ENCODE measurements around the gene NXPE3. TPM values are rescaled to one million over a fixed set of nuclear protein-coding genes. Genes with fewer than 3 reads are reported as not detected.

NXPE3 gene
- total and polyA plus RNA-seq, 10 of the 15 experiments (the other 5 are each of a cell fraction or from before 2014, with no cell fraction given), result 2.0 to 8.7 (median 5.2) TPM

DNA sequence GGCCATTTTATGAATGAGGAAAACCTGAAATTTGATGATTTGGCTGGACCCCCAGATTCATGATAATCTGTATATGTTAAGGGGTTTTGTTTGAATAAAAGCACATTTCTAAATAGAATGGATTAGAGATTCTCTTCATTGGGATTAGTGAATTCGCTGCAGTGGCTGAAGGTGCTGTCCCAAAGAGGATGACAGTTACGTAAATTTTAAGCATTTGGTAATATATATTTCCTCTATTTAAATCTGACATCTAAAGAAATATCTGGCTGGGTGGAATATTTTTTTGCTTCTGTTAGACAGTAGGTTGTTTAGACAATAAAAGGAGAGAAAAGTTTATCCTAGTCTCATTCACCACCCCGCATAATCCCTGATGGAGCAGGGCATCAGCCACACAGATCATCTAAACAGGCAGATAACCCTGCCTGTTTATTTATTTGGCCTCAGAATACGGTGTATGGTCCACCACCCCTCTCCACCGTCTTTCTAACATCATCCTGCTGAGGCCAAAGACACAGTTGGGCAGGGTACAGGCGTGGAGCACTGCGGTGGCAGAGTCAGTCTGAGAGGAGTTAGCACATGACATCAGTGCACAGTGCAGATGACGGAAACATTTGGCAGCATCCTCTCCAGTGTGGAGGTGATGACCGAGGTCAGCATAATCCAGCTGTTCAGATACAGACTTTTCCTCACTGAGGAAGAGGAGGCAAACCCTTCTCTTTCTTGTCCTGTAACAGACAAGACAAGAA, 49.9 kb downstream of the NXPE3 start:
- in situ Hi-C loops (cut with MboI), result no loop called here
- FAIRE-seq, result peak; percentile 66
- peaks cover 24% of the 10 kb centered on the region for H3K4me1 ChIP-seq (ENCODE audit: control insufficient read depth, insufficient read depth, low read length)
- TF ChIP-seq, protein P1, sequence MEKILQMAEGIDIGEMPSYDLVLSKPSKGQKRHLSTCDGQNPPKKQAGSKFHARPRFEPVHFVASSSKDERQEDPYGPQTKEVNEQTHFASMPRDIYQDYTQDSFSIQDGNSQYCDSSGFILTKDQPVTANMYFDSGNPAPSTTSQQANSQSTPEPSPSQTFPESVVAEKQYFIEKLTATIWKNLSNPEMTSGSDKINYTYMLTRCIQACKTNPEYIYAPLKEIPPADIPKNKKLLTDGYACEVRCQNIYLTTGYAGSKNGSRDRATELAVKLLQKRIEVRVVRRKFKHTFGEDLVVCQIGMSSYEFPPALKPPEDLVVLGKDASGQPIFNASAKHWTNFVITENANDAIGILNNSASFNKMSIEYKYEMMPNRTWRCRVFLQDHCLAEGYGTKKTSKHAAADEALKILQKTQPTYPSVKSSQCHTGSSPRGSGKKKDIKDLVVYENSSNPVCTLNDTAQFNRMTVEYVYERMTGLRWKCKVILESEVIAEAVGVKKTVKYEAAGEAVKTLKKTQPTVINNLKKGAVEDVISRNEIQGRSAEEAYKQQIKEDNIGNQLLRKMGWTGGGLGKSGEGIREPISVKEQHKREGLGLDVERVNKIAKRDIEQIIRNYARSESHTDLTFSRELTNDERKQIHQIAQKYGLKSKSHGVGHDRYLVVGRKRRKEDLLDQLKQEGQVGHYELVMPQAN (conservative IDR thresholded peaks at IDR 0.05), result no peak
- TF ChIP-seq POLR2AphosphoS5 (IDR thresholded peaks at IDR 0.05; ENCODE audit: low read length) (peak; percentile 93), SMAD5 (IDR thresholded peaks at IDR 0.05; ENCODE audit: low read depth) (peak; percentile 8; the same call in 1 of the 2 replicates), NBN (IDR thresholded peaks at IDR 0.05) (peak; percentile 50), BACH1 (IDR thresholded peaks at IDR 0.05; ENCODE audit: borderline replicate concordance) (no peak), CTCF (IDR thresholded peaks at IDR 0.05 in 2 of 3, conservative IDR thresholded peaks at IDR 0.05 in 1 of 3; ENCODE audit: control insufficient read depth in 2 of 3, extremely low read depth in 1 of 3, insufficient read depth in 1 of 3, low read depth in 3 of 3, low read length in 3 of 3) (no peak), NR2F1 (conservative IDR thresholded peaks at IDR 0.05) (no peak; the same call in 1 of the 2 replicates), RFX5 (IDR thresholded peaks at IDR 0.05; ENCODE audit: low read depth, low read length) (no peak), RELA (IDR thresholded peaks at IDR 0.05; ENCODE audit: borderline replicate concordance, partially characterized antibody) (no peak), CBX5 (IDR thresholded peaks at IDR 0.05; ENCODE audit: low read depth) (no peak), SUZ12 (IDR thresholded peaks at IDR 0.05; ENCODE audit: unreplicated experiment) (no peak), EGR1 (IDR thresholded peaks at IDR 0.05; ENCODE audit: borderline replicate concordance in 1 of 2, low read depth in 2 of 2, low read length in 2 of 2) (no peak), RBBP5 (conservative IDR thresholded peaks at IDR 0.05) (no peak), ZNF274 (IDR thresholded peaks at IDR 0.05; ENCODE audit: insufficient read depth, insufficient read length) (no peak), EED (IDR thresholded peaks at IDR 0.05; ENCODE audit: low read depth) (peak; percentile 49; the same call in 1 of the 2 replicates), CHD2 (IDR thresholded peaks at IDR 0.05; ENCODE audit: borderline replicate concordance, low read depth, low read length) (peak; percentile 45; the same call in 1 of the 2 replicates), POLR2A (IDR thresholded peaks at IDR 0.05; ENCODE audit: low read depth, low read length) (peak; percentile 82), POLR2AphosphoS2 (IDR thresholded peaks at IDR 0.05; ENCODE audit: low read depth, low read length) (no peak), RB1 (IDR thresholded peaks at IDR 0.05; ENCODE audit: borderline replicate concordance) (no peak), MXI1 (IDR thresholded peaks at IDR 0.05; ENCODE audit: low read depth, low read length) (peak; percentile 38; the same call in 1 of the 2 replicates), HDGF (IDR thresholded peaks at IDR 0.05) (0 out of 2 replicates have a peak, but pooled peaks have one; percentile 63), YBX1 (IDR thresholded peaks at IDR 0.05) (no peak)

More for the DNA sequence above, 49.9 kb downstream of the NXPE3 start:
- POLR2A ChIA-PET, result interaction anchor here (0.7 to 6.4 kb wide), 14 partner anchors 10 to 110 kb away, joined by 3 to 66 read pairs (median 6); partner anchors contain the start of gene NFKBIZ
- H3K4me2 ChIP-seq (ENCODE audit: control insufficient read depth, insufficient read depth), result peak overlapping the region; percentile 74
- H3K79me2 ChIP-seq (ENCODE audit: control insufficient read depth, insufficient read depth, low read length), result peaks cover 58% of the 10 kb centered on the region
- H3K27me3 ChIP-seq (replicated peaks in 1 of 2; ENCODE audit: control insufficient read depth in 2 of 2, insufficient read depth in 2 of 2, low read length in 1 of 2), result no peaks in the 10 kb centered on the region
- WGBS (ENCODE audit: insufficient coverage, insufficient replicate concordance, low lambda C conversion rate, missing lambda C conversion rate), result under 1% methylated on average over 9 of the region's 9 CpGs
- peak overlapping the region; percentile 92 for H3K27ac ChIP-seq (ENCODE audit: control insufficient read depth, insufficient read depth)
- H3K36me3 ChIP-seq (ENCODE audit: control insufficient read depth in 2 of 2, insufficient read depth in 2 of 2, low read length in 1 of 2), result peaks cover 1 to 8% of the 10 kb centered on the region in 2 experiments; a peak in 3 of 4 replicates
- peak; percentile 67 for ATAC-seq
- peak overlapping the region; percentile 89 for H3K9ac ChIP-seq (ENCODE audit: control insufficient read depth, insufficient read depth, low read length)
- no peaks in the 10 kb centered on the region for H3K9me3 ChIP-seq (replicated peaks; ENCODE audit: control insufficient read depth, insufficient read depth, low read length)
- peak overlapping the region; percentile 78 for H3K4me3 ChIP-seq
- no peak for DNase-seq (ENCODE audit: low read depth, low spot score)
- RAD21 ChIA-PET (ENCODE audit: unreplicated experiment), result interaction anchor here (0.7 to 6.4 kb wide), 32 partner anchors 8 to 406 kb away, joined by 3 to 44 read pairs (median 6); partner anchors contain the start of gene NFKBIZ
- CTCF ChIA-PET, result interaction anchor here (0.7 to 4.9 kb wide), 13 partner anchors 10 to 400 kb away, joined by 3 to 40 read pairs (median 4); partner anchors contain the start of gene CEP97
- peak overlapping the region; percentile 62 for H2AFZ ChIP-seq (ENCODE audit: control insufficient read depth, low read depth, low read length)
- H4K20me1 ChIP-seq (ENCODE audit: control insufficient read depth, insufficient read depth), result no peaks in the 10 kb centered on the region
- TSS peak; percentile 90 for BruUV-seq (replicated peaks)
- intact Hi-C loops (cut with micrococcal nuclease; ENCODE audit: unreplicated experiment), result loop anchor here (5.0 kb wide), 2 partner anchors 158 to 228 kb away; no protein-coding TSS in a partner anchor
- SMC1A ChIA-PET (ENCODE audit: uncharacterized antibody, unreplicated experiment), result interaction anchor here (0.8 to 6.9 kb wide), 27 partner anchors 8 to 396 kb away, joined by 3 to 63 read pairs (median 11); partner anchors contain the start of gene NFKBIZ
